Mesenchymal stem cell (in vitro differentiated cells and primary cell): ENCODE measurements around the gene PYDC2.

ENCODE experiments used
- DNase-seq: peaks from one replicate; pipeline ENCODE4 v3.0.0-alpha.2; 2013
- H2AFZ ChIP-seq: one replicate; pipeline ENCODE4 v1.6.1; 2013; ENCODE audit warnings: low read depth, mild to moderate bottlenecking, control low read depth, inconsistent platforms, low read length, moderate library complexity
- H2AK5ac ChIP-seq: 2 replicates; pipeline ENCODE4 v1.6.1; 2013; ENCODE audit warnings: low read length, moderate library complexity, mild to moderate bottlenecking, inconsistent platforms; ENCODE audit not compliant: severe bottlenecking
- H2BK120ac ChIP-seq: one replicate; pipeline ENCODE4 v1.6.1; 2013; ENCODE audit warnings: low read depth, mild to moderate bottlenecking, inconsistent platforms, low read length, moderate library complexity
- H2BK12ac ChIP-seq, 2 experiments: one replicate each; pipeline ENCODE4 v1.6.1; 2013; ENCODE audit warnings: inconsistent platforms in 2 of 2, low read length in 2 of 2, mild to moderate bottlenecking in 2 of 2, moderate library complexity in 2 of 2, control low read depth in 1 of 2
- H2BK15ac ChIP-seq: one replicate; pipeline ENCODE4 v1.6.1; 2013; ENCODE audit warnings: mild to moderate bottlenecking, low read depth, inconsistent platforms; ENCODE audit not compliant: poor library complexity, severe bottlenecking
- H2BK5ac ChIP-seq: 2 replicates; pipeline ENCODE4 v1.6.1; 2013; ENCODE audit warnings: low read depth, mild to moderate bottlenecking, low read length, control low read depth, inconsistent platforms; ENCODE audit not compliant: poor library complexity, severe bottlenecking
- H3K14ac ChIP-seq, 2 experiments: one replicate each; pipeline ENCODE4 v1.6.1; 2013; ENCODE audit warnings: inconsistent platforms in 2 of 2, low read length in 2 of 2, control low read depth in 1 of 2, mild to moderate bottlenecking in 1 of 2, moderate library complexity in 1 of 2
- H3K18ac ChIP-seq, 2 experiments: one replicate each; pipeline ENCODE4 v1.6.1; 2013; ENCODE audit warnings: inconsistent platforms in 2 of 2, low read length in 2 of 2, control low read depth in 1 of 2, low read depth in 1 of 2, mild to moderate bottlenecking in 1 of 2
- H3K23ac ChIP-seq, 2 experiments: one replicate each; pipeline ENCODE4 v1.6.1; 2013; ENCODE audit warnings: inconsistent platforms in 2 of 2, low read length in 2 of 2, mild to moderate bottlenecking in 2 of 2, moderate library complexity in 2 of 2, control low read depth in 1 of 2
- H3K27ac ChIP-seq: 2 replicates; pipeline ENCODE4 v1.5.1; 2013; ENCODE audit warnings: mild to moderate bottlenecking, moderate library complexity, low read length, control low read depth, inconsistent platforms; ENCODE audit not compliant: poor library complexity, severe bottlenecking
- H3K27me3 ChIP-seq, 2 experiments: 2 replicates each; pipeline versions ENCODE4 v1.6.1 to v1.7.0; 2013; ENCODE audit warnings: low read length in 2 of 2, mild to moderate bottlenecking in 2 of 2, moderate library complexity in 2 of 2, control low read depth in 1 of 2, inconsistent platforms in 1 of 2; ENCODE audit not compliant: control insufficient read depth in 1 of 2, insufficient read depth in 1 of 2
- H3K36me3 ChIP-seq, 2 experiments: 2 replicates each; pipeline versions ENCODE4 v1.6.1 to v1.7.0; 2013; ENCODE audit warnings: low read length in 2 of 2, control low read depth in 1 of 2, inconsistent platforms in 1 of 2, low read depth in 1 of 2, mild to moderate bottlenecking in 1 of 2; ENCODE audit not compliant: insufficient read depth in 2 of 2, control insufficient read depth in 1 of 2
- H3K4ac ChIP-seq, 2 experiments: one replicate each; pipeline ENCODE4 v1.6.1; 2013; ENCODE audit warnings: inconsistent platforms in 2 of 2, low read length in 2 of 2, mild to moderate bottlenecking in 2 of 2, moderate library complexity in 2 of 2, control low read depth in 1 of 2, low read depth in 1 of 2
- H3K4me1 ChIP-seq: 2 replicates; pipeline ENCODE4 v1.6.1; 2013; ENCODE audit warnings: low read depth, low read length, control low read depth; ENCODE audit not compliant: control insufficient read depth, insufficient read depth
- H3K4me2 ChIP-seq: 2 replicates; pipeline ENCODE4 v1.6.1; 2013; ENCODE audit warnings: low read length, mild to moderate bottlenecking, inconsistent platforms; ENCODE audit not compliant: poor library complexity, severe bottlenecking
- H3K4me3 ChIP-seq, 2 experiments: 2 replicates each; pipeline versions ENCODE4 v1.5.1 to v1.7.0; 2013; ENCODE audit warnings: low read length in 2 of 2, mild to moderate bottlenecking in 2 of 2, control low read depth in 1 of 2, low read depth in 1 of 2; ENCODE audit not compliant: insufficient read depth in 1 of 2
- H3K79me1 ChIP-seq: replicated peaks from 2 replicates; pipeline ENCODE4 v1.6.1; 2013; ENCODE audit warnings: mild to moderate bottlenecking, control low read depth, low read length, inconsistent platforms; ENCODE audit not compliant: poor library complexity, severe bottlenecking
- H3K9ac ChIP-seq: 2 replicates; pipeline ENCODE4 v1.7.0; 2013; ENCODE audit warnings: mild to moderate bottlenecking, low read length, moderate library complexity
- H3K9me3 ChIP-seq: 2 replicates; pipeline ENCODE4 v1.7.0; 2013; ENCODE audit warnings: mild to moderate bottlenecking, low read length; ENCODE audit not compliant: control insufficient read depth
- H4K8ac ChIP-seq: one replicate; pipeline ENCODE4 v1.6.1; 2013; ENCODE audit warnings: inconsistent platforms, mild to moderate bottlenecking, low read length, moderate library complexity
- H4K91ac ChIP-seq: one replicate; pipeline ENCODE4 v1.6.1; 2013; ENCODE audit warnings: mild to moderate bottlenecking, low read length, inconsistent platforms
- WGBS: methylation state at CpG from one replicate; pipeline ENCODE4 v1.1.7; 2013; ENCODE audit warnings: mixed read lengths; 5-methylcytosine and 5-hydroxymethylcytosine counted together

Gene PYDC2

GRCh38 chr3:191431160-191431822 lies 29.7 kb upstream of the PYDC2 start:
- DNase-seq = no peak
- H3K9me3 ChIP-seq = no peaks in the 10 kb centered on the region
- H4K8ac ChIP-seq = no peak overlapping the region
- no peak overlapping the region for H3K4ac ChIP-seq
- no peaks in the 10 kb centered on the region for H3K36me3 ChIP-seq
- no peak overlapping the region for H2AFZ ChIP-seq
- no peak overlapping the region for H3K4me2 ChIP-seq
- H2AK5ac ChIP-seq = no peak overlapping the region
- no peaks in the 10 kb centered on the region for H3K4me1 ChIP-seq
- H3K9ac ChIP-seq = no peak overlapping the region
- WGBS = 80% methylated on average over 1 of the region's 5 CpGs
- H2BK120ac ChIP-seq = no peak overlapping the region
- no peaks in the 10 kb centered on the region for H3K27me3 ChIP-seq
- H3K27ac ChIP-seq = no peak overlapping the region
- no peak overlapping the region for H3K4me3 ChIP-seq
- H2BK5ac ChIP-seq = no peak overlapping the region
- H2BK15ac ChIP-seq = no peak overlapping the region
- H3K14ac ChIP-seq = no peak overlapping the region
- no peak overlapping the region for H4K91ac ChIP-seq
- no peak overlapping the region for H3K18ac ChIP-seq
- no peak overlapping the region for H2BK12ac ChIP-seq
- no peak overlapping the region for H3K23ac ChIP-seq
- no peaks in the 10 kb centered on the region for H3K79me1 ChIP-seq

DNA sequence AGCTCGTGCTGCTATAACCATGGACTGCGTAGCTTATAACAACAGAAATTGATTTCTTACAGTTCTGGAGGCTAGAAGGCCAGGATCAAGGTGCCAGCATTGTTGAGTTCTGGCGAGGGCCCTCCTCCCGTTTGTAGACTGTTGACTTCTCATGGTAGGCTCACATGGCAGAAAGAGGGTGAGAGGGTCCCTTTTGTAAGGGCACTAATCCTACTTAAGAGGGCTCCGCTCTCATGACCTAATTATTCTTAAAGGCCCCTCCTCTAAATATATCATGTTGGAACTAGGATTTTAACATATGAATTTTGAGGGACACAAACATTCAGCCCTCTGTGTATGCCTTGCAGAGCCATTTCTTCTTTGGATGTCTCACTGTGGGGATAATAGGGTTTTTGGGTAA lies 28.8 kb upstream of the PYDC2 start:
- Histone ChIP-seq H3K4ac (no peak overlapping the region), H3K18ac (no peak overlapping the region), H3K9ac (no peak overlapping the region), H3K14ac (no peak overlapping the region), H2AK5ac (no peak overlapping the region), H2BK15ac (no peak overlapping the region), H3K23ac (no peak overlapping the region), H4K8ac (no peak overlapping the region), H3K4me3 (no peak overlapping the region), H4K91ac (no peak overlapping the region), H2BK12ac (no peak overlapping the region), H3K27ac (no peak overlapping the region), H2AFZ (no peak overlapping the region), H3K4me2 (no peak overlapping the region), H2BK120ac (no peak overlapping the region), H2BK5ac (no peak overlapping the region), H3K4me1 (no peaks in the 10 kb centered on the region), H3K27me3 (no peaks in the 10 kb centered on the region), H3K9me3 (no peaks in the 10 kb centered on the region), H3K79me1 (no peaks in the 10 kb centered on the region), H3K36me3 (no peaks in the 10 kb centered on the region)
- WGBS = 86% methylated on average over 4 of the region's 5 CpGs
- no peak for DNase-seq

- no peaks in the 10 kb centered on the region for H3K27me3 ChIP-seq
- no peak overlapping the region for H3K27ac ChIP-seq
- no peak overlapping the region for H3K4ac ChIP-seq
- H3K4me3 ChIP-seq = no peak overlapping the region
- H4K8ac ChIP-seq = no peak overlapping the region
- H2BK12ac ChIP-seq = no peak overlapping the region
- H2AK5ac ChIP-seq = no peak overlapping the region
- H4K91ac ChIP-seq = no peak overlapping the region
- 100% methylated on average over 1 of the region's 1 CpG for WGBS
- H2BK15ac ChIP-seq = no peak overlapping the region
- no peaks in the 10 kb centered on the region for H3K4me1 ChIP-seq
- no peak overlapping the region for H3K9ac ChIP-seq
- no peak overlapping the region for H3K23ac ChIP-seq
- H2AFZ ChIP-seq = no peak overlapping the region
- H3K4me2 ChIP-seq = no peak overlapping the region
- H3K9me3 ChIP-seq = no peaks in the 10 kb centered on the region
- H3K18ac ChIP-seq = no peak overlapping the region
- no peak overlapping the region for H3K14ac ChIP-seq
- no peaks in the 10 kb centered on the region for H3K79me1 ChIP-seq
- DNase-seq = no peak
- H2BK5ac ChIP-seq = no peak overlapping the region
- H2BK120ac ChIP-seq = no peak overlapping the region
- H3K36me3 ChIP-seq = no peaks in the 10 kb centered on the region
These were observed 26.9 kb upstream of the PYDC2 start for GRCh38 chr3:191434024-191434423.

DNA sequence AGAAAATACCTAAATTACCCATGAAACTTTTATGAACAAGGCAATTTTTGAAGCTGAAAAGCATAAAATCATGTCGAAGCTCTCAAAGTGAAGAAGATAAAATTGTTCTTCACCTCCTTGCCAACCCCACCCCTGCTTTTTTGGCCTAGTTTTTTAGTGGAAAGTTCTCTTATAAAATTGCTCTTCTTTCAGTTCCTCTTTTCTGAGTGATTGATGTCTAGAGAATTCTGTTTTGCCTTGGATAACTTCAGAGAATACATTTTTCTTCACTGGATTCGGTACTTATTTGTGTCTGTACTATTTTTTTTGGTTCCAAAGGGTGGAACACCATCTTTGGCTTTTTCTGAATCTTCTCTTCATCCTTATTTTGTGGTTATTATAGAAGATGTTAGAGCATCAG lies 25.0 kb upstream of the PYDC2 start:
- H3K4me1 ChIP-seq = no peaks in the 10 kb centered on the region
- no peak overlapping the region for H4K91ac ChIP-seq
- no peaks in the 10 kb centered on the region for H3K27me3 ChIP-seq
- H2BK120ac ChIP-seq = no peak overlapping the region
- no peak for DNase-seq
- no peak overlapping the region for H3K4me2 ChIP-seq
- no peaks in the 10 kb centered on the region for H3K9me3 ChIP-seq
- H3K36me3 ChIP-seq = no peaks in the 10 kb centered on the region
- H3K4ac ChIP-seq = no peak overlapping the region
- no peaks in the 10 kb centered on the region for H3K79me1 ChIP-seq
- H2AK5ac ChIP-seq = no peak overlapping the region
- no peak overlapping the region for H3K4me3 ChIP-seq
- H3K18ac ChIP-seq = no peak overlapping the region
- 71% methylated on average over 1 of the region's 2 CpGs for WGBS
- H2AFZ ChIP-seq = no peak overlapping the region
- H3K27ac ChIP-seq = no peak overlapping the region
- H3K14ac ChIP-seq = no peak overlapping the region
- H4K8ac ChIP-seq = no peak overlapping the region
- no peak overlapping the region for H2BK12ac ChIP-seq
- no peak overlapping the region for H3K9ac ChIP-seq
- no peak overlapping the region for H2BK5ac ChIP-seq
- H2BK15ac ChIP-seq = no peak overlapping the region
- H3K23ac ChIP-seq = no peak overlapping the region
